ENCODE results near the gene DNAH14.
"Not testable (repeated sequence)": the region's sequence is repeated elsewhere in the genome, so short reads cannot be mapped to it uniquely, and the experiment has no call there.

Gene DNAH14

GRCh38 chr1:225232930-225233329, 303.5 kb downstream of the DNAH14 start:
- not testable (repeated sequence) for DNase-seq (ENCODE audit: extremely low read depth in 1 of 2, low read depth in 1 of 2)

DNA sequence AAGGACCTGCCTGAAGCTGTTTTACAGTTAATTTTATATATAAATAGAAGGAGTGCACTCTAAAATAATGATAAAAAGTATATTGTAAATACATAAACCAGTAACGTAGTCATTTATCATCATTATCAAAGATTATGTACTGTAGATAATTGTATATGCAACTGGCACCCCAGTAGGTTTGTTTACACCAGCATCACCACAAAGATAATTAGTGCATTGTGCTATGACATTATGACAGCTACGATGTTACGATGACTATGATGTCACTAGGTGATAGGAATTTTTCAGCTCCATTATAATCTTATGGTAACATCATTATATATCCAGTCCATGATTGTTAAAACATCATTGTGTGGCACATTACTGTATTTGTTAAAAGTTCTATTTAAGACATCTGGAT, 313.1 kb downstream of the DNAH14 start:
- no peak for DNase-seq (ENCODE audit: extremely low read depth in 1 of 2, low read depth in 1 of 2)

- DNase-seq (ENCODE audit: extremely low read depth in 1 of 2, low read depth in 1 of 2) = no peak
Measured at GRCh38 chr1:225250432-225250831, 321.0 kb downstream of the DNAH14 start.

- no peak for DNase-seq (ENCODE audit: extremely low read depth in 1 of 2, low read depth in 1 of 2)
Measured at GRCh38 chr1:225253173-225253572, 323.7 kb downstream of the DNAH14 start.

GRCh38 chr1:225253784-225254183, 324.3 kb downstream of the DNAH14 start:
- DNase-seq (ENCODE audit: extremely low read depth in 1 of 2, low read depth in 1 of 2) = no peak

- no peak for DNase-seq (ENCODE audit: extremely low read depth in 1 of 2, low read depth in 1 of 2)
Measured at GRCh38 chr1:225254676-225255075, 325.2 kb downstream of the DNAH14 start.

DNA sequence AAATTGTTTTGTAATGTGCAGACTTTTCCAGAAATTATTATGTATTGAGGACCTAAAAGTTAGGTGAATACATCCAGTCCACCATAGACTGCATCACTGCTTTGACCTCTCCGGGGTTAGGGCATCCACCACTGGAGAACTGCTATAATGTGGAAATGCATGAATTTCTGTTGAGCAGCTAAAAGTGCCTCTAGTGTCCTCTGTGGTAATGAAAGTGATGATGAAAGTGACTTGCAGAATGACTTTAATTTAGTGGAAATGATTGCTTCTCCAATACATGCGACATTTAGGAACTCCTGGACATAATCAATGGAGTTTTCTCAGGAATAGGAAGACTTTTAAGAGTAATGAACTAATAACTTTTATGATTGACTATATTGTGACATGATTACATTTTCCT, 327.6 kb downstream of the DNAH14 start:
- DNase-seq (ENCODE audit: extremely low read depth in 1 of 2, low read depth in 1 of 2) = no peak

DNA sequence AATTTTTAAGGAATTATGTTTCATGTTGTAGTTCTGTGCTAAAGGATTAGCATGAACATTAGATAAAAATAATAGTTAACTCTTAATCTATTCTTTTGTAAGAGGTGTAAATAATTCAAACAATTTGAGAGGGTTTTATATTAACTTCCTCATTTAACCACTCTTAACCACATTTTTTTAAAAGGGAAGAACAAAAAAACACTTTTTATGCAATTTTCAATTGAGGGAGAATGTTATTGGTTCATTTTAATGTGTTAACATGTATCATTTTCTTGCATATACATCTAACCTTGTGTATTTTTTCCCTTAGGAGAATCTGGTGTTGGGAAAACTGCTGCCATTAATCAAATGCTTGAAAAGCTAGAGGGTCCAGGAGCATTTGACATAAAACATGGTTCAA, 329.3 kb downstream of the DNAH14 start:
- DNase-seq (ENCODE audit: extremely low read depth in 1 of 2, low read depth in 1 of 2) = no peak

DNA sequence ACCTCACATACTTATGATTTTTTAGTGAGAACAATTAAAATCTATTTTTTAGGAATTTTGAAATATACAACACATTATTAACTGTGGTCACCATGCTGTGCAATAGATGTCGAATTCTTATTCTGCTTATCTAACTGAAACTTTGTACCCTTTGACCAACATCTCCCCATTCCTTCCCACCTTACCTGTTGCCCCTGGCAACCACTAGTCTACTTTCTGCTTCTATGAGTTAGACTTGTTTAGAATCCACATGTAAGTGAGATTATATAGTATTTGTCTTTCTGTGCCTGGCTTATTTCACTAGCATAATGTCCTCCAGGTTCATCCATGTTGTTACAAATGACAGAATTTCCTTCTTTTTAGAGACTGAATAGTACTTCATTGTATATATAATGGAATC, 330.1 kb downstream of the DNAH14 start:
- DNase-seq (ENCODE audit: extremely low read depth in 1 of 2, low read depth in 1 of 2) = no peak

- DNase-seq (ENCODE audit: extremely low read depth in 1 of 2, low read depth in 1 of 2) = no peak
Measured at GRCh38 chr1:225260319-225260718, 330.8 kb downstream of the DNAH14 start.

DNA sequence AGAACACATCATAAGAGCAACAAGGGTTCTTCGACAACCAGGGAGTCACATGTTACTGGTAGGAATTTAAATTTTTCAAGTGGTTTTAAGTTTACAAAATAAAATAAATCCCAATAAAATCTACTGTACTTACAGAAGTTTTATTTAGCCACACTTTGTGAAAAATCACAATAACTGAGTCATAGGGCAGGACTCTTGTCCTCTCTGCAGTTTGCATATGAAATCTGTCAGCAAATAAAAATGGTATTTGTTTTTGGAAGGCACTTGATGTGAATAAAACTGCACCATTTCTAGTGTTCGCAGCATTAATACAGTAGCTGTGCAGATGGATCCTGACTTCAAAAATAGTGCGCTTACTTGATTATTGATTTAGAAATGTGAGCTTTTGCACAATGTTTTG, 348.0 kb downstream of the DNAH14 start:
- DNase-seq (ENCODE audit: extremely low read depth in 1 of 2, low read depth in 1 of 2) = no peak

- DNase-seq (ENCODE audit: extremely low read depth in 1 of 2, low read depth in 1 of 2) = no peak
Measured at GRCh38 chr1:225280563-225280962, 351.1 kb downstream of the DNAH14 start.

- DNase-seq (ENCODE audit: extremely low read depth in 1 of 2, low read depth in 1 of 2) = no peak
Measured at GRCh38 chr1:225290244-225290643, 360.8 kb downstream of the DNAH14 start.

DNA sequence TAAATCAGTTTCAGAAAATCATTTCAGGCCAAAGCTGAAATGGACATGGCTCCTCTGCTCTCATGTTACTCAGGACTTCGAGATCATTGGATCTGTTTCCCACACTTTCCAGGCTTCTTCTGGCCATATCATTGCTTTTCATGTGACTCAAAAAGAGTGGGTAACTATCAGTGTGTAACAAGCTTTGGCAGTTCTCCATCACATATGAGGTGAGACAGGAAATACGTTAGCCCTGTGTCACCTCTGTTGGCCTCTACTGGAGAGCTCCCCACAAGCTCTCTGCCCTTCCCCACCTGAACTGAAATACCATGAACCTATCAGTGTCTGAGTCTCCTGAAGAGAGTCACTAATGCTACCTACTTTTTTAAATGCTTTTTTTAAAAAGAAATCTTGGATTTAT, 370.1 kb downstream of the DNAH14 start:
- DNase-seq (ENCODE audit: extremely low read depth in 1 of 2, low read depth in 1 of 2) = no peak

- DNase-seq (ENCODE audit: extremely low read depth in 1 of 2, low read depth in 1 of 2) = no peak
Measured at GRCh38 chr1:225300381-225300780, 370.9 kb downstream of the DNAH14 start.

DNA sequence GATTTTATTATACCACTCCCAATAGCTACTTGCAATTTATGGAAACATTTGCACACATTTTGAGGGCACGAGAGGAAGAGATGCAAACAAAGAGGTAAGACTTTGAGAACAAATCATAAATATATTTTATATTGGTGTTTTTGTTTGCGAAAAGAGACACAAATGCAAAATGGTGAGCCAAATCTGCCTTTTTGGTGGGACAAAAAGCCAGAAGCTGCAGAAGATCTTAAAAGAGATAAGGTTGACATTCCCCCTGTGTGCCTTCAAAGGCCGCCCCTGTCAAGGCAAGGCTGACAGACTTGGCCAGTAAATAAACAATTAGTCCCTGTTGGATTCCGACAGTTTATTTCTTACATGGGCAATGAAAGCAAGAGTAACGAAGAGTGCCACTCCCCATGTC, 375.5 kb downstream of the DNAH14 start:
- DNase-seq (ENCODE audit: extremely low read depth in 1 of 2, low read depth in 1 of 2) = no peak

DNA sequence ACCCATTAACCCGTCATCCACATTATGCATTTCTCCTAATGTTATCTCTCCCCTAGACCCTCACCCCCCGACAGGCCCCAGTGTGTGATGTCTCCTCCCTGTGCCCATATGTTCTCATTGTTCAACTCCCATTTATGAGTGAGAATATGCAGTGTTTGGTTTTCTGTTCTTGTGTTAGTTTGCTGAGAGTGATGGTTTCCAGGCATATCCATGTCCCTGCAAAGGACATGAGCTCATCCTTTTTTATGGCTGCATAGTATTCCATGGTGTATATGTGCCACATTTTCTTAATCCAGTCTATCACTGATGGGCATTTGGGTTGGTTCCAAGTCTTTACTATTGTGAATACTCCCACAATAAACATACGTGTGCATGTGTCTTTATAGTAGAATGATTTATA, 381.1 kb downstream of the DNAH14 start:
- not testable (repeated sequence) for DNase-seq (ENCODE audit: extremely low read depth in 1 of 2, low read depth in 1 of 2)

GRCh38 chr1:225318706-225319575, 389.5 kb downstream of the DNAH14 start:
- DNase-seq (ENCODE audit: extremely low read depth in 1 of 2, low read depth in 1 of 2) = no peak

DNA sequence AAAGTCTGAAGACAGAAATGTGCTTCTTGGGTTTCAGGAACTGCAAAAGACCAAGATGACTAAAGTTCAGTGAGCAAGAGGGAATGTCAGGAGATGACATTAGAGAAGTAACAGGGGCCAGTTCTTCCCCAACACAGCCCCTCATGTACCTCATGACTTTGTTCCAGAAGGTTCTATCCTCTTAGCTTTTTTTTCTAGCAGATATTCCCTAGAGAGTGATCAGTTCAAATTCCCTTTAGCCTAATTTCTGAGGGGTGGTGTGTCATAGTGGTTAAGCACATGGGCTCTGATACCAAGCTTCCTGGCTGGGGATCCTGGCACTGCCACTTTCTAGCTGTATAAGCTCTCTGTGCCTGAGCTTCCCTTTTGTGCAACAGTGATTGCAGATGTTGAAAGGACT, 390.4 kb downstream of the DNAH14 start:
- DNase-seq (ENCODE audit: extremely low read depth in 1 of 2, low read depth in 1 of 2) = no peak

DNA sequence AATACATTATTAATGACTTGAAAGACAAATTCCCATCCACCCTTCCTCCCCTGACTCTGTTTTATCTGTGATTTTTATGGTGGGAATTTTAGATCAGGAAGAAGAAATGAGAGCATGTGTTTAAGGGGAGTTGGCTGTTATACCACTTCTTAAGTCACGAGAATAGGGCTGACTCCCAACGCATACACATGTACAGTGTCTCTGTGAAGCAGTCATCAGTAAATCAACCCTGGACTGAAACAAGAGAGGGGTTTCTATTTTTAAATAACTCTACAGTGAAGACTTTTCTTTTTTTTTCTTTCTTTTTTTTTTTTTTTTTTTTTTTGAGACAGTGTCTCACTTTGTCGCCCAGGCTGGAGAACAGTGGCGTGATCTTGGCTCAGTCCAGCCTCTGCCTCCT, 392.3 kb downstream of the DNAH14 start:
- no peak for DNase-seq (ENCODE audit: extremely low read depth in 1 of 2, low read depth in 1 of 2)

DNA sequence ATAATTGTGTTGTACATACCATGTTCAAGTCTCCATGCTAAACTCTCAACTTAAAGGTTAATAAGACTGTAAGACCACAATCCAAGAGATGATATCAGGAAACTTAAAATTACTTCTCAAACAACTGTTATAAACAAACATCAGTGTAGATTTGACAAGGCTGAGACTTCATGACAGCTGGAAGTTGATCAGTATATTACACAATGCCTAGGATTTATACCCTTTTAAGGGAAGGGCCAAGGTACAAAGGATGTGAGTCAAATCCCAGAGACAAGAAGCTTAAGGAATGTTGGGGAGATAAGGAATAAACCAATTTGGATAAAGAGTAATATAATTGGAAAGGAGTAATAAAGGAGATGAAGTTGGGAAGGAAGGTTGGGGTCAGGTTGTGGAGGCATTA, 399.6 kb downstream of the DNAH14 start:
- DNase-seq (ENCODE audit: extremely low read depth in 1 of 2, low read depth in 1 of 2) = no peak

DNA sequence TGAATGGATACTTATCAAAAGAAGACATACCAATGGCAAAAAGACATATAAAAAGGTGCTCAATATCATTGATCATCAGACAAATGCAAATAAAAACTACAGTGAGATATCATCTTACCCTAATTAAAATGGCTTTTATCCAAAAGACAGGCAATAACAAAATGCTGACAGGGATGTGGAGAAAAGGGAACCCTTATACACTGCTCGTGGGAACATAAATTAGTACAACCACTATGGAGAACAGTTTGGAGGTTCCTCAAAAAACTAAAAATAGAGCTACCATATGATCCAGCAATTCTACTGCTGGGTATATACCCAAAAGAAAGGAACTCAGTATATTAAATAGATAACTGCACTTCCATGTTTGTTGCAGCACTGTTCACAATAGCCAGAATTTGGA, 400.5 kb downstream of the DNAH14 start:
- DNase-seq (ENCODE audit: extremely low read depth in 1 of 2, low read depth in 1 of 2) = not testable (repeated sequence)

- DNase-seq (ENCODE audit: extremely low read depth in 1 of 2, low read depth in 1 of 2) = no peak
Measured at GRCh38 chr1:225332686-225333085, 403.2 kb downstream of the DNAH14 start.

Measured in stimulated activated CD8-positive, alpha-beta memory T cell treated with anti-CD3 and anti-CD28 coated beads, Interleukin-7, amount 100 ng/mL, for 48 hours (primary cell).